ENCODE results near the gene ATF6B. TPM values are rescaled to one million over a fixed set of nuclear protein-coding genes. Genes with fewer than 3 reads are reported as not detected.
"Not testable (repeated sequence)": the region's sequence is repeated elsewhere in the genome, so short reads cannot be mapped to it uniquely, and the experiment has no call there.

The ATF6B gene
- total RNA-seq, 6 experiments from 2014 or later, result 15.2 to 35.5 (median 33.2) TPM

- no peaks in the 10 kb centered on the region for H3K4me1 ChIP-seq
- no peak for TF ChIP-seq POLR2A (IDR thresholded peaks at IDR 0.05)
- TF ChIP-seq, protein P1, sequence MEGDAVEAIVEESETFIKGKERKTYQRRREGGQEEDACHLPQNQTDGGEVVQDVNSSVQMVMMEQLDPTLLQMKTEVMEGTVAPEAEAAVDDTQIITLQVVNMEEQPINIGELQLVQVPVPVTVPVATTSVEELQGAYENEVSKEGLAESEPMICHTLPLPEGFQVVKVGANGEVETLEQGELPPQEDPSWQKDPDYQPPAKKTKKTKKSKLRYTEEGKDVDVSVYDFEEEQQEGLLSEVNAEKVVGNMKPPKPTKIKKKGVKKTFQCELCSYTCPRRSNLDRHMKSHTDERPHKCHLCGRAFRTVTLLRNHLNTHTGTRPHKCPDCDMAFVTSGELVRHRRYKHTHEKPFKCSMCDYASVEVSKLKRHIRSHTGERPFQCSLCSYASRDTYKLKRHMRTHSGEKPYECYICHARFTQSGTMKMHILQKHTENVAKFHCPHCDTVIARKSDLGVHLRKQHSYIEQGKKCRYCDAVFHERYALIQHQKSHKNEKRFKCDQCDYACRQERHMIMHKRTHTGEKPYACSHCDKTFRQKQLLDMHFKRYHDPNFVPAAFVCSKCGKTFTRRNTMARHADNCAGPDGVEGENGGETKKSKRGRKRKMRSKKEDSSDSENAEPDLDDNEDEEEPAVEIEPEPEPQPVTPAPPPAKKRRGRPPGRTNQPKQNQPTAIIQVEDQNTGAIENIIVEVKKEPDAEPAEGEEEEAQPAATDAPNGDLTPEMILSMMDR (IDR thresholded peaks at IDR 0.05), result no peak
- H3K36me3 ChIP-seq, result no peaks in the 10 kb centered on the region
- H3K27ac ChIP-seq, result no peak overlapping the region
- DNase-seq, result no peak
- no peaks in the 10 kb centered on the region for H3K9me3 ChIP-seq
- H3K27me3 ChIP-seq, result no peaks in the 10 kb centered on the region
- WGBS (ENCODE audit: insufficient coverage, low coverage, low lambda C conversion rate, missing lambda C conversion rate), result 38% methylated on average over 3 of the region's 24 CpGs
- ATAC-seq, result no peak
- no peak overlapping the region for H3K4me3 ChIP-seq
- intact Hi-C loops (cut with DNase I), result no loop called here
Observed at GRCh38 chr6:32069878-32070515, 58.0 kb downstream of the ATF6B start.

GRCh38 chr6:32069460-32069859 is 58.6 kb downstream of the ATF6B start:
- ATAC-seq (no peak), DNase-seq (no peak)
- H3K27ac ChIP-seq, result no peak overlapping the region
- intact Hi-C loops (cut with DNase I), result no loop called here
- no peaks in the 10 kb centered on the region for H3K27me3 ChIP-seq
- H3K36me3 ChIP-seq, result no peaks in the 10 kb centered on the region
- H3K9me3 ChIP-seq, result no peaks in the 10 kb centered on the region
- no peaks in the 10 kb centered on the region for H3K4me1 ChIP-seq
- WGBS (ENCODE audit: insufficient coverage, low coverage, low lambda C conversion rate, missing lambda C conversion rate), result 84% methylated on average over 5 of the region's 17 CpGs
- H3K4me3 ChIP-seq, result no peak overlapping the region
- TF ChIP-seq, protein P1 (IDR thresholded peaks at IDR 0.05), result no peak
- no peak for TF ChIP-seq POLR2A (IDR thresholded peaks at IDR 0.05)

DNA sequence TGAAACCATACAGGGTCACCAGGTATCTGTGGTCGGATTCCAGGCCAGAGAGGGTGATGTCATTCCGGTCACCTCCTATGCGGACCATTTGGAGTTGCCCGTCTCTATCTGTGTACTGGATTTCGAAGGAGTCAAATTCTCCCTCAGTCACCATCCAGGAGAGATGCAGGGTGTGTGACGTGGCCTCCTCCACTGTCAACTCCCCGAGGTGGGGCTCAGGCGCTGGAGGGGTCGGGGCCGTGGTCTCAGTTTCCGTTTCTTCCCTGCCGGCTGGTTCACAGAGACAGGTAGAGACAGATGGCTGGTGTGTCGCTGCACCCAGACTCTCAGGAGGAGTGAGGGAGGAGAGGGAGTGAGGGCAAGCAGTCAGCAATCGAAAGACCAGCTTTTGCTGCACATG is 59.2 kb downstream of the ATF6B start:
- WGBS (ENCODE audit: insufficient coverage, low coverage, low lambda C conversion rate, missing lambda C conversion rate), result 74% methylated on average over 11 of the region's 14 CpGs
- H3K27me3 ChIP-seq, result no peaks in the 10 kb centered on the region
- H3K36me3 ChIP-seq, result no peaks in the 10 kb centered on the region
- no peak for TF ChIP-seq POLR2A (IDR thresholded peaks at IDR 0.05)
- TF ChIP-seq, protein P1 (IDR thresholded peaks at IDR 0.05), result no peak
- H3K4me3 ChIP-seq, result no peak overlapping the region
- H3K9me3 ChIP-seq, result no peaks in the 10 kb centered on the region
- intact Hi-C loops (cut with DNase I), result no loop called here
- no peak for ATAC-seq
- no peak overlapping the region for H3K27ac ChIP-seq
- no peaks in the 10 kb centered on the region for H3K4me1 ChIP-seq
- no peak for DNase-seq

DNA sequence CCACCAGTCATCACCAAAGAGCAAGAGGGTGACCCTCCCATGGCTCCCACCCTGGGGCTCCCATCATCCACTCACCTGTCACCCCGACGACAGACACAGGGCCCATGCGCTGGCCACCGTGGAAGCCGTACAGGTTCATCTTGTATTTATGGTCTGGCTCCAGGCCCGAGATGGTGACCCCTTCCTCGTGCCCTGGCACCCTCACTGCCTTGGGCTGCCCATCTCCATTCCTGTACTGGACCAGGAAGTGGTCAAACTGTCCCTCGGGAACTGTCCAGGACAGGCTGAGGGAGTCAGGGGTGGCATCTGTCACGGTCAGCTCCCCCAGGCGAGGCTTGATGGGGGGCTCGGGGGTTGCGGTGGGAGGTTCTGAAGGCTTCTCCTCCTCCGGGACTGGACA is 59.7 kb downstream of the ATF6B start:
- H3K27ac ChIP-seq; intact Hi-C loops (cut with DNase I); H3K4me1 ChIP-seq; H3K9me3 ChIP-seq; H3K4me3 ChIP-seq; H3K27me3 ChIP-seq; H3K36me3 ChIP-seq; DNase-seq; ATAC-seq: not testable (repeated sequence)
- WGBS (ENCODE audit: insufficient coverage, low coverage, low lambda C conversion rate, missing lambda C conversion rate), result 80% methylated on average over 6 of the region's 13 CpGs

GRCh38 chr6:32067521-32067920 is 60.5 kb downstream of the ATF6B start:
- H3K9me3 ChIP-seq; H3K27ac ChIP-seq; intact Hi-C loops (cut with DNase I); H3K4me1 ChIP-seq; ATAC-seq; H3K27me3 ChIP-seq; H3K36me3 ChIP-seq; H3K4me3 ChIP-seq; DNase-seq: not testable (repeated sequence)
- WGBS (ENCODE audit: insufficient coverage, low coverage, low lambda C conversion rate, missing lambda C conversion rate), result 100% methylated on average over 5 of the region's 19 CpGs

Small RNA genes lying within 50 kb of the gene (microRNA-seq; reads per million reads assigned to microRNA genes)
- gene MIR6721, result 0.58 to 1.3 reads per million in 2 donors

Small RNA genes lying within 50 kb of the gene (small RNA-seq; reads per million reads assigned to genes)
- 0 reads per million in 2 experiments for gene RNA5SP206

Other genes starting within 250 kb of the ATF6B start
- gene SLC44A4, start 249.2 kb downstream of the ATF6B start, total RNA-seq, result under 1 TPM in 2 of 6 experiments, not detected in 4; 0.09 to 0.25 TPM
- 10 to 100 TPM; 10.7 to 20.1 (median 13.3) TPM for gene EHMT2, start 230.5 kb downstream of the ATF6B start, total RNA-seq
- gene ZBTB12, start 226.2 kb downstream of the ATF6B start, total RNA-seq, result under 1 TPM in 5 of 6 experiments, not detected in 1; 0.25 to 0.82 (median 0.51) TPM
- gene C2, start 200.5 kb downstream of the ATF6B start, total RNA-seq, result 100 to 1,000 TPM; 309 to 739 (median 533) TPM
- 1,000 to 10,000 TPM; 1,939 to 4,112 (median 3,131) TPM for gene CFB, start 182.2 kb downstream of the ATF6B start, total RNA-seq
- gene NELFE, start 169.3 kb downstream of the ATF6B start, total RNA-seq, result 10 to 100 TPM in 5 of 6 experiments, 1 to 10 TPM in 1; 9.3 to 33.8 (median 18.3) TPM
- 10 to 100 TPM; 26.3 to 73.1 (median 47.1) TPM for gene SKIC2, start 169.1 kb downstream of the ATF6B start, total RNA-seq
- gene DXO, start 156.1 kb downstream of the ATF6B start, total RNA-seq, result 10 to 100 TPM in 5 of 6 experiments, 1 to 10 TPM in 1; 9.8 to 14.6 (median 12.1) TPM
- gene C4A, start 146.2 kb downstream of the ATF6B start, total RNA-seq, result 1,000 to 10,000 TPM; 1,495 to 2,818 (median 2,205) TPM
- gene C4B, start 113.5 kb downstream of the ATF6B start, total RNA-seq, result 1,000 to 10,000 TPM; 1,420 to 2,805 (median 2,265) TPM
- gene CYP21A2, start 89.8 kb downstream of the ATF6B start, total RNA-seq, result 10 to 100 TPM in 3 of 6 experiments, 1 to 10 TPM in 3; 5.7 to 60.7 (median 14.0) TPM
- 10 to 100 TPM in 3 of 6 experiments, 1 to 10 TPM in 3; 7.2 to 28.3 (median 10.3) TPM for gene TNXB, start 18.9 kb downstream of the ATF6B start, total RNA-seq
- gene FKBPL, start 2.0 kb upstream of the ATF6B start, total RNA-seq, result 1 to 10 TPM; 1.5 to 2.7 (median 2.2) TPM
- under 1 TPM in 4 of 6 experiments, not detected in 2; 0.13 to 0.29 (median 0.24) TPM for gene PRRT1, start 23.7 kb upstream of the ATF6B start, total RNA-seq
- 10 to 100 TPM in 2 of 6 experiments, 1 to 10 TPM in 4; 6.4 to 16.0 (median 8.9) TPM for gene PPT2, start 25.9 kb upstream of the ATF6B start, total RNA-seq
- 1 to 10 TPM; 1.4 to 6.0 (median 4.2) TPM for gene EGFL8, start 36.3 kb upstream of the ATF6B start, total RNA-seq
- gene AGPAT1, start 47.8 kb upstream of the ATF6B start, total RNA-seq, result 10 to 100 TPM; 23.5 to 36.9 (median 31.6) TPM
- gene RNF5, start 50.2 kb upstream of the ATF6B start, total RNA-seq, result 10 to 100 TPM; 50.5 to 90.4 (median 60.9) TPM
- 1 to 10 TPM in 4 of 6 experiments, under 1 TPM in 2; 0.81 to 3.4 (median 1.8) TPM for gene AGER, start 56.0 kb upstream of the ATF6B start, total RNA-seq
- gene PBX2, start 62.0 kb upstream of the ATF6B start, total RNA-seq, result 10 to 100 TPM; 15.5 to 29.5 (median 24.3) TPM
- 1 to 10 TPM; 3.7 to 9.2 (median 5.7) TPM for gene GPSM3, start 64.4 kb upstream of the ATF6B start, total RNA-seq
- 10 to 100 TPM in 2 of 6 experiments, 1 to 10 TPM in 4; 6.6 to 16.5 (median 8.9) TPM for gene NOTCH4, start 95.8 kb upstream of the ATF6B start, total RNA-seq
- not detected for gene TSBP1, start 243.7 kb upstream of the ATF6B start, total RNA-seq

Measured in right lobe of liver (tissue), 6 donors.